Measurements from ENCODE around the gene GSTA2.

Gene GSTA2

GRCh38 chr6:52726193-52726542 lies 37.1 kb downstream of the GSTA2 start:
- no peaks in the 10 kb centered on the region for H3K36me3 Mint-ChIP-seq (ENCODE audit: low read depth)
- peaks cover 4% of the 10 kb centered on the region for H3K27me3 Mint-ChIP-seq (ENCODE audit: low read depth, poor library complexity)
- TF ChIP-seq CTCF (IDR thresholded peaks at IDR 0.05) = no peak
- DNase-seq = no peak
- no peak overlapping the region for H3K4me3 Mint-ChIP-seq
- H3K4me1 Mint-ChIP-seq = peaks cover 9% of the 10 kb centered on the region
- H3K27ac Mint-ChIP-seq = no peak overlapping the region
- no peaks in the 10 kb centered on the region for H3K9me3 Mint-ChIP-seq

GRCh38 chr6:52725535-52726192 lies 37.6 kb downstream of the GSTA2 start:
- no peak for DNase-seq
- Mint-ChIP-seq H3K4me1 (peaks cover 8% of the 10 kb centered on the region), H3K9me3 (peaks cover 3% of the 10 kb centered on the region), H3K4me3 (no peak overlapping the region), H3K27ac (no peak overlapping the region), H3K36me3 (ENCODE audit: low read depth) (no peaks in the 10 kb centered on the region), H3K27me3 (ENCODE audit: low read depth, poor library complexity) (peaks cover 4% of the 10 kb centered on the region)
- TF ChIP-seq CTCF (IDR thresholded peaks at IDR 0.05) = no peak

- peaks cover 4% of the 10 kb centered on the region for H3K27me3 Mint-ChIP-seq (ENCODE audit: low read depth, poor library complexity)
- no peak for TF ChIP-seq CTCF (IDR thresholded peaks at IDR 0.05)
- DNase-seq = no peak
- peaks cover 8% of the 10 kb centered on the region for H3K4me1 Mint-ChIP-seq
- H3K27ac Mint-ChIP-seq = no peak overlapping the region
- no peak overlapping the region for H3K4me3 Mint-ChIP-seq
- no peaks in the 10 kb centered on the region for H3K36me3 Mint-ChIP-seq (ENCODE audit: low read depth)
- peaks cover 3% of the 10 kb centered on the region for H3K9me3 Mint-ChIP-seq
These were observed 38.1 kb downstream of the GSTA2 start for GRCh38 chr6:52725143-52725534.

GRCh38 chr6:52724406-52725121 lies 38.7 kb downstream of the GSTA2 start:
- H3K27ac Mint-ChIP-seq = no peak overlapping the region
- H3K9me3 Mint-ChIP-seq = peaks cover 3% of the 10 kb centered on the region
- peak; percentile 67 for TF ChIP-seq CTCF (IDR thresholded peaks at IDR 0.05)
- peak; percentile 64 for DNase-seq
- no peaks in the 10 kb centered on the region for H3K36me3 Mint-ChIP-seq (ENCODE audit: low read depth)
- H3K4me1 Mint-ChIP-seq = peaks cover 12% of the 10 kb centered on the region
- H3K27me3 Mint-ChIP-seq (ENCODE audit: low read depth, poor library complexity) = peaks cover 4% of the 10 kb centered on the region
- no peak overlapping the region for H3K4me3 Mint-ChIP-seq

GRCh38 chr6:52724042-52724405 lies 39.3 kb downstream of the GSTA2 start:
- Mint-ChIP-seq H3K4me3 (no peak overlapping the region), H3K9me3 (peaks cover 3% of the 10 kb centered on the region), H3K4me1 (peaks cover 12% of the 10 kb centered on the region), H3K27me3 (ENCODE audit: low read depth, poor library complexity) (peaks cover 4% of the 10 kb centered on the region), H3K27ac (no peak overlapping the region), H3K36me3 (ENCODE audit: low read depth) (no peaks in the 10 kb centered on the region)
- TF ChIP-seq CTCF (IDR thresholded peaks at IDR 0.05) = no peak
- no peak for DNase-seq

GRCh38 chr6:52720321-52720720 lies 43.0 kb downstream of the GSTA2 start:
- Mint-ChIP-seq H3K9me3 (peaks cover 3% of the 10 kb centered on the region), H3K4me3 (no peak overlapping the region), H3K27ac (no peak overlapping the region), H3K27me3 (ENCODE audit: low read depth, poor library complexity) (no peaks in the 10 kb centered on the region), H3K4me1 (peaks cover 4% of the 10 kb centered on the region), H3K36me3 (ENCODE audit: low read depth) (no peaks in the 10 kb centered on the region)
- TF ChIP-seq CTCF (IDR thresholded peaks at IDR 0.05) = no peak
- DNase-seq = no peak

Data from nephron progenitor cell (in vitro differentiated cells).